Skeletal muscle satellite cell (primary cell): ENCODE measurements around the gene FAM53A.

Experiments
- H3K27me3 ChIP-seq: 2 replicates; pipeline ENCODE4 v1.7.0; 2013; ENCODE audit warnings: low read length; ENCODE audit not compliant: control insufficient read depth, insufficient read depth
- H3K36me3 ChIP-seq: 2 replicates; pipeline ENCODE4 v1.7.0; 2013; ENCODE audit warnings: mild to moderate bottlenecking, control low read depth, low read length; ENCODE audit not compliant: insufficient read depth
- H3K4me1 ChIP-seq: 2 replicates; pipeline ENCODE4 v1.7.0; 2013; ENCODE audit warnings: low read length; ENCODE audit not compliant: control insufficient read depth, insufficient read depth
- H3K4me2 ChIP-seq: 2 replicates; pipeline ENCODE4 v1.7.0; 2013; ENCODE audit warnings: mild to moderate bottlenecking, low read length
- H3K4me3 ChIP-seq: 2 replicates; pipeline ENCODE4 v1.7.0; 2013; ENCODE audit warnings: low read length
- H3K9ac ChIP-seq: 2 replicates; pipeline ENCODE4 v1.7.0; 2013; ENCODE audit warnings: mild to moderate bottlenecking, low read depth, low read length, moderate library complexity
- H3K9me3 ChIP-seq: replicated peaks from 2 replicates; pipeline ENCODE4 v1.7.0; 2013; ENCODE audit warnings: mild to moderate bottlenecking, control low read depth, low read length

Gene FAM53A

GRCh38 chr4:1654216-1654955 lies 29.7 kb downstream of the FAM53A start:
- no peaks in the 10 kb centered on the region for H3K4me1 ChIP-seq
- H3K27me3 ChIP-seq = no peaks in the 10 kb centered on the region
- no peak overlapping the region for H3K9ac ChIP-seq
- H3K4me3 ChIP-seq = no peak overlapping the region
- H3K36me3 ChIP-seq = no peaks in the 10 kb centered on the region
- H3K9me3 ChIP-seq = no peaks in the 10 kb centered on the region
- no peak overlapping the region for H3K4me2 ChIP-seq

- Histone ChIP-seq H3K9me3 (no peaks in the 10 kb centered on the region), H3K9ac (no peak overlapping the region), H3K4me2 (no peak overlapping the region), H3K4me1 (no peaks in the 10 kb centered on the region), H3K4me3 (no peak overlapping the region), H3K36me3 (no peaks in the 10 kb centered on the region), H3K27me3 (no peaks in the 10 kb centered on the region)
Measured at GRCh38 chr4:1653776-1654175, 30.3 kb downstream of the FAM53A start.

- Histone ChIP-seq H3K9me3 (no peaks in the 10 kb centered on the region), H3K4me3 (no peak overlapping the region), H3K9ac (no peak overlapping the region), H3K4me1 (no peaks in the 10 kb centered on the region), H3K27me3 (no peaks in the 10 kb centered on the region), H3K36me3 (no peaks in the 10 kb centered on the region), H3K4me2 (no peak overlapping the region)
Measured at GRCh38 chr4:1652088-1652487, 32.0 kb downstream of the FAM53A start.

- Histone ChIP-seq H3K4me2 (no peak overlapping the region), H3K9ac (no peak overlapping the region), H3K4me3 (no peak overlapping the region), H3K9me3 (no peaks in the 10 kb centered on the region), H3K27me3 (no peaks in the 10 kb centered on the region), H3K36me3 (no peaks in the 10 kb centered on the region), H3K4me1 (no peaks in the 10 kb centered on the region)
Measured at GRCh38 chr4:1651609-1652008, 32.5 kb downstream of the FAM53A start.

- no peaks in the 10 kb centered on the region for H3K36me3 ChIP-seq
Measured at GRCh38 chr4:1648962-1649361, 35.2 kb downstream of the FAM53A start.

GRCh38 chr4:1647432-1647831 lies 36.7 kb downstream of the FAM53A start:
- Histone ChIP-seq H3K4me1 (no peaks in the 10 kb centered on the region), H3K4me2 (no peak overlapping the region), H3K36me3 (no peaks in the 10 kb centered on the region), H3K9me3 (no peaks in the 10 kb centered on the region), H3K9ac (no peak overlapping the region), H3K4me3 (no peak overlapping the region), H3K27me3 (no peaks in the 10 kb centered on the region)

More at GRCh38 chr4:1648962-1649361, 35.2 kb downstream of the FAM53A start:
- H3K4me1 ChIP-seq = no peaks in the 10 kb centered on the region
- no peak overlapping the region for H3K9ac ChIP-seq
- no peaks in the 10 kb centered on the region for H3K9me3 ChIP-seq
- no peak overlapping the region for H3K4me3 ChIP-seq
- no peaks in the 10 kb centered on the region for H3K27me3 ChIP-seq
- no peak overlapping the region for H3K4me2 ChIP-seq

GRCh38 chr4:1646690-1647089 lies 37.4 kb downstream of the FAM53A start:
- H3K4me3 ChIP-seq = no peak overlapping the region
- no peaks in the 10 kb centered on the region for H3K27me3 ChIP-seq
- H3K4me2 ChIP-seq = no peak overlapping the region
- no peaks in the 10 kb centered on the region for H3K36me3 ChIP-seq
- H3K4me1 ChIP-seq = no peaks in the 10 kb centered on the region
- H3K9ac ChIP-seq = no peak overlapping the region
- no peaks in the 10 kb centered on the region for H3K9me3 ChIP-seq

- Histone ChIP-seq H3K4me2 (no peak overlapping the region), H3K4me1 (no peaks in the 10 kb centered on the region), H3K36me3 (no peaks in the 10 kb centered on the region), H3K27me3 (no peaks in the 10 kb centered on the region), H3K4me3 (no peak overlapping the region), H3K9ac (no peak overlapping the region), H3K9me3 (no peaks in the 10 kb centered on the region)
Measured at GRCh38 chr4:1644891-1645657, 39.0 kb downstream of the FAM53A start.

- no peak overlapping the region for H3K4me3 ChIP-seq
- no peaks in the 10 kb centered on the region for H3K36me3 ChIP-seq
- H3K9me3 ChIP-seq = no peaks in the 10 kb centered on the region
- H3K4me2 ChIP-seq = no peak overlapping the region
- no peaks in the 10 kb centered on the region for H3K27me3 ChIP-seq
- H3K4me1 ChIP-seq = no peaks in the 10 kb centered on the region
- H3K9ac ChIP-seq = no peak overlapping the region
Measured at GRCh38 chr4:1643971-1644735, 40.0 kb downstream of the FAM53A start.

GRCh38 chr4:1642196-1642951 lies 41.7 kb downstream of the FAM53A start:
- Histone ChIP-seq H3K4me3 (no peak overlapping the region), H3K27me3 (no peaks in the 10 kb centered on the region), H3K9ac (no peak overlapping the region), H3K4me1 (no peaks in the 10 kb centered on the region), H3K36me3 (no peaks in the 10 kb centered on the region), H3K9me3 (no peaks in the 10 kb centered on the region), H3K4me2 (no peak overlapping the region)

GRCh38 chr4:1641671-1642070 lies 42.4 kb downstream of the FAM53A start:
- Histone ChIP-seq H3K4me2 (no peak overlapping the region), H3K4me3 (no peak overlapping the region), H3K36me3 (no peaks in the 10 kb centered on the region), H3K27me3 (no peaks in the 10 kb centered on the region), H3K9ac (no peak overlapping the region), H3K9me3 (no peaks in the 10 kb centered on the region), H3K4me1 (no peaks in the 10 kb centered on the region)
